Activated CD8-positive, alpha-beta memory T cell treated with anti-CD3 and anti-CD28 coated beads, Interleukin-2, amount 50 U/mL, for 1 hour (primary cell): Measurements from ENCODE around the gene STXBP4.

Experiments used
- DNase-seq: peaks from one replicate; pipeline ENCODE4 v3.0.0-alpha.2; 2020; ENCODE audit errors: extremely low read depth

Gene STXBP4

GRCh38 chr17:55219459-55219858 is 250.9 kb downstream of the STXBP4 start:
- no peak for DNase-seq

GRCh38 chr17:55219934-55220333 is 251.4 kb downstream of the STXBP4 start:
- DNase-seq, result no peak
